ENCODE data around the gene EFL1.

EFL1 gene

GRCh38 chr15:82110144-82110543 lies 152.4 kb downstream of the EFL1 start:
- Histone ChIP-seq H2AK5ac (ENCODE audit: low read length, severe bottlenecking) (no peak overlapping the region), H3K36me3 (ENCODE audit: control insufficient read depth in 1 of 2, insufficient read depth in 2 of 2, low read depth in 1 of 2, low read length in 2 of 2) (no peaks in the 10 kb centered on the region), H3K27me3 (ENCODE audit: control insufficient read depth in 1 of 2, insufficient read depth in 1 of 2, low read length in 2 of 2) (no peaks in the 10 kb centered on the region), H4K91ac (ENCODE audit: low read length) (no peak overlapping the region), H3K18ac (ENCODE audit: low read depth in 1 of 2, low read length in 2 of 2) (no peak overlapping the region), H3K23ac (ENCODE audit: low read length in 2 of 2) (no peak overlapping the region), H3K9me3 (ENCODE audit: control insufficient read depth, low read length) (no peaks in the 10 kb centered on the region), H3K9ac (ENCODE audit: low read length) (no peak overlapping the region), H3K4me2 (ENCODE audit: low read length, poor library complexity, severe bottlenecking) (no peak overlapping the region), H2BK15ac (ENCODE audit: low read depth, poor library complexity, severe bottlenecking) (no peak overlapping the region), H2BK12ac (ENCODE audit: low read length in 2 of 2) (no peak overlapping the region), H3K27ac (ENCODE audit: low read length, poor library complexity, severe bottlenecking) (no peak overlapping the region), H3K14ac (ENCODE audit: low read length in 2 of 2) (no peak overlapping the region), H2BK5ac (ENCODE audit: low read depth, low read length, poor library complexity, severe bottlenecking) (no peak overlapping the region), H3K4me1 (ENCODE audit: control insufficient read depth, insufficient read depth, low read depth, low read length) (peaks cover 4% of the 10 kb centered on the region), H3K79me1 (replicated peaks; ENCODE audit: low read length, poor library complexity, severe bottlenecking) (no peaks in the 10 kb centered on the region), H4K8ac (ENCODE audit: low read length) (no peak overlapping the region), H2AFZ (ENCODE audit: low read depth, low read length) (no peak overlapping the region), H3K4ac (ENCODE audit: low read depth in 1 of 2, low read length in 2 of 2) (no peak overlapping the region), H3K4me3 (ENCODE audit: insufficient read depth in 1 of 2, low read depth in 1 of 2, low read length in 2 of 2) (no peak overlapping the region), H2BK120ac (ENCODE audit: low read depth, low read length) (no peak overlapping the region)
- DNase-seq = no peak
- WGBS = 91% methylated on average over 5 of the region's 5 CpGs

- WGBS = 48% methylated on average over 9 of the region's 9 CpGs
- Histone ChIP-seq H3K4ac (ENCODE audit: low read depth in 1 of 2, low read length in 2 of 2) (no peak overlapping the region), H3K4me3 (ENCODE audit: insufficient read depth in 1 of 2, low read depth in 1 of 2, low read length in 2 of 2) (no peak overlapping the region), H2AK5ac (ENCODE audit: low read length, severe bottlenecking) (no peak overlapping the region), H4K8ac (ENCODE audit: low read length) (no peak overlapping the region), H3K18ac (ENCODE audit: low read depth in 1 of 2, low read length in 2 of 2) (no peak overlapping the region), H2BK5ac (ENCODE audit: low read depth, low read length, poor library complexity, severe bottlenecking) (no peak overlapping the region), H2BK120ac (ENCODE audit: low read depth, low read length) (no peak overlapping the region), H2AFZ (ENCODE audit: low read depth, low read length) (no peak overlapping the region), H3K9me3 (ENCODE audit: control insufficient read depth, low read length) (no peaks in the 10 kb centered on the region), H2BK15ac (ENCODE audit: low read depth, poor library complexity, severe bottlenecking) (no peak overlapping the region), H3K27ac (ENCODE audit: low read length, poor library complexity, severe bottlenecking) (no peak overlapping the region), H3K23ac (ENCODE audit: low read length in 2 of 2) (no peak overlapping the region), H3K14ac (ENCODE audit: low read length in 2 of 2) (no peak overlapping the region), H3K27me3 (ENCODE audit: control insufficient read depth in 1 of 2, insufficient read depth in 1 of 2, low read length in 2 of 2) (no peaks in the 10 kb centered on the region), H4K91ac (ENCODE audit: low read length) (no peak overlapping the region), H3K79me1 (replicated peaks; ENCODE audit: low read length, poor library complexity, severe bottlenecking) (no peaks in the 10 kb centered on the region), H3K4me2 (ENCODE audit: low read length, poor library complexity, severe bottlenecking) (no peak overlapping the region), H3K36me3 (ENCODE audit: control insufficient read depth in 1 of 2, insufficient read depth in 2 of 2, low read depth in 1 of 2, low read length in 2 of 2) (no peaks in the 10 kb centered on the region), H3K9ac (ENCODE audit: low read length) (no peak overlapping the region), H3K4me1 (ENCODE audit: control insufficient read depth, insufficient read depth, low read depth, low read length) (peaks cover 4% of the 10 kb centered on the region), H2BK12ac (ENCODE audit: low read length in 2 of 2) (no peak overlapping the region)
- peak; percentile 38 for DNase-seq
Observed at GRCh38 chr15:82108489-82109078, 153.9 kb downstream of the EFL1 start.

DNA sequence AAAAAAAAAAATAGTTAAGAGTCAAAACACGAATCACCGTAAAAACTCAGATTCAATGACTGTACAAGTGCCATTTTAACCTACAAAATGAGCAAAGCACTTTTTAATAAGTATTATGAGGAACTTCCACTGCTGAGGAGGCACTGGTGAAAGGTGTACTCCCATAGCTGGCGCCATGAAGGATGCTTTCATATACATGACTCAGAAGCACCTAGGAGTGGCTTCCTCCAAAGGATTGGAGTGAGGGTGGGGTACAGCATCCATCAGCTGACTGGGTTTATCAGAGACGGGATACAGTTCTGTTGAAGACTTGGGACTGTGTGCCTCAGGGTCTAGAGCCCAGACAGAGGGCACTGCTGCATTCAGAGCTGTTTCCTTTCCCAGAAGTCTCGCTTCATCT lies 155.9 kb downstream of the EFL1 start:
- no peak overlapping the region for H4K91ac ChIP-seq (ENCODE audit: low read length)
- no peak for DNase-seq
- no peaks in the 10 kb centered on the region for H3K36me3 ChIP-seq (ENCODE audit: control insufficient read depth in 1 of 2, insufficient read depth in 2 of 2, low read depth in 1 of 2, low read length in 2 of 2)
- no peak overlapping the region for H2AFZ ChIP-seq (ENCODE audit: low read depth, low read length)
- no peaks in the 10 kb centered on the region for H3K9me3 ChIP-seq (ENCODE audit: control insufficient read depth, low read length)
- H2BK12ac ChIP-seq (ENCODE audit: low read length in 2 of 2) = no peak overlapping the region
- no peak overlapping the region for H3K23ac ChIP-seq (ENCODE audit: low read length in 2 of 2)
- no peak overlapping the region for H2BK120ac ChIP-seq (ENCODE audit: low read depth, low read length)
- no peak overlapping the region for H3K4me3 ChIP-seq (ENCODE audit: insufficient read depth in 1 of 2, low read depth in 1 of 2, low read length in 2 of 2)
- no peak overlapping the region for H3K14ac ChIP-seq (ENCODE audit: low read length in 2 of 2)
- no peaks in the 10 kb centered on the region for H3K79me1 ChIP-seq (replicated peaks; ENCODE audit: low read length, poor library complexity, severe bottlenecking)
- no peak overlapping the region for H3K4me2 ChIP-seq (ENCODE audit: low read length, poor library complexity, severe bottlenecking)
- H3K4ac ChIP-seq (ENCODE audit: low read depth in 1 of 2, low read length in 2 of 2) = no peak overlapping the region
- peaks cover 4% of the 10 kb centered on the region for H3K4me1 ChIP-seq (ENCODE audit: control insufficient read depth, insufficient read depth, low read depth, low read length)
- H3K18ac ChIP-seq (ENCODE audit: low read depth in 1 of 2, low read length in 2 of 2) = no peak overlapping the region
- no peak overlapping the region for H2BK5ac ChIP-seq (ENCODE audit: low read depth, low read length, poor library complexity, severe bottlenecking)
- no peak overlapping the region for H4K8ac ChIP-seq (ENCODE audit: low read length)
- H3K27me3 ChIP-seq (ENCODE audit: control insufficient read depth in 1 of 2, insufficient read depth in 1 of 2, low read length in 2 of 2) = no peaks in the 10 kb centered on the region
- WGBS = 85% methylated on average over 3 of the region's 5 CpGs
- H2AK5ac ChIP-seq (ENCODE audit: low read length, severe bottlenecking) = no peak overlapping the region
- H3K9ac ChIP-seq (ENCODE audit: low read length) = no peak overlapping the region
- no peak overlapping the region for H3K27ac ChIP-seq (ENCODE audit: low read length, poor library complexity, severe bottlenecking)
- no peak overlapping the region for H2BK15ac ChIP-seq (ENCODE audit: low read depth, poor library complexity, severe bottlenecking)

GRCh38 chr15:82105451-82106215 lies 156.9 kb downstream of the EFL1 start:
- H3K4me2 ChIP-seq (ENCODE audit: low read length, poor library complexity, severe bottlenecking) = no peak overlapping the region

More at GRCh38 chr15:82105451-82106215, 156.9 kb downstream of the EFL1 start:
- no peak overlapping the region for H2BK15ac ChIP-seq (ENCODE audit: low read depth, poor library complexity, severe bottlenecking)
- H3K79me1 ChIP-seq (replicated peaks; ENCODE audit: low read length, poor library complexity, severe bottlenecking) = no peaks in the 10 kb centered on the region
- no peaks in the 10 kb centered on the region for H3K9me3 ChIP-seq (ENCODE audit: control insufficient read depth, low read length)
- DNase-seq = peak; percentile 30
- no peak overlapping the region for H3K14ac ChIP-seq (ENCODE audit: low read length in 2 of 2)
- H4K8ac ChIP-seq (ENCODE audit: low read length) = no peak overlapping the region
- no peak overlapping the region for H3K4ac ChIP-seq (ENCODE audit: low read depth in 1 of 2, low read length in 2 of 2)
- H3K18ac ChIP-seq (ENCODE audit: low read depth in 1 of 2, low read length in 2 of 2) = no peak overlapping the region
- peak overlapping the region; percentile 12 for H4K91ac ChIP-seq (ENCODE audit: low read length)
- WGBS = 74% methylated on average over 3 of the region's 7 CpGs
- peaks cover 0 to 6% of the 10 kb centered on the region in 2 experiments for H3K27me3 ChIP-seq (ENCODE audit: control insufficient read depth in 1 of 2, insufficient read depth in 1 of 2, low read length in 2 of 2)
- H2AK5ac ChIP-seq (ENCODE audit: low read length, severe bottlenecking) = no peak overlapping the region
- H2AFZ ChIP-seq (ENCODE audit: low read depth, low read length) = no peak overlapping the region
- H3K27ac ChIP-seq (ENCODE audit: low read length, poor library complexity, severe bottlenecking) = no peak overlapping the region
- H3K23ac ChIP-seq (ENCODE audit: low read length in 2 of 2) = no peak overlapping the region
- no peak overlapping the region for H3K4me3 ChIP-seq (ENCODE audit: insufficient read depth in 1 of 2, low read depth in 1 of 2, low read length in 2 of 2)
- no peaks in the 10 kb centered on the region for H3K36me3 ChIP-seq (ENCODE audit: control insufficient read depth in 1 of 2, insufficient read depth in 2 of 2, low read depth in 1 of 2, low read length in 2 of 2)
- H2BK5ac ChIP-seq (ENCODE audit: low read depth, low read length, poor library complexity, severe bottlenecking) = no peak overlapping the region
- no peak overlapping the region for H2BK120ac ChIP-seq (ENCODE audit: low read depth, low read length)
- no peak overlapping the region for H2BK12ac ChIP-seq (ENCODE audit: low read length in 2 of 2)
- H3K4me1 ChIP-seq (ENCODE audit: control insufficient read depth, insufficient read depth, low read depth, low read length) = peaks cover 4% of the 10 kb centered on the region
- no peak overlapping the region for H3K9ac ChIP-seq (ENCODE audit: low read length)
